K562 (cell line): ENCODE data around the gene TRMT112. TPM values are rescaled to one million over a fixed set of nuclear protein-coding genes. Genes with fewer than 3 reads are reported as not detected.

Source experiments
- ATAC-seq: fragments of 200-7000 bp; cut with Tn5 transposase; 3 replicates; pipeline ENCODE4 v1.9.1; 2020; ENCODE audit warnings: moderate library complexity
- BruUV-seq: library from RNA; stranded (reverse); fragments of 400-500 nt; replicated peaks from 2 replicates; lab custom pipeline; 2021; lab: Mats Ljungman, UMichigan
- CTCF ChIA-PET: fragments of 300-600 bp; formaldehyde crosslinking; extraction: SDS; loops from one replicate; lab custom pipeline; 2021; ENCODE audit warnings: low intra/inter-chr PET ratio; lab: Yijun Ruan, JAX
- POLR2A ChIA-PET: fragments of 300-600, 350-650 bp; sonication (Branson Sonifier 250); formaldehyde crosslinking; extraction: SDS; loops from one replicate; lab custom pipeline; 2021; ENCODE audit warnings: antibody characterized with exemption, inconsistent platforms; lab: Yijun Ruan, JAX
- DNase-seq, 4 experiments: peaks; one replicate each; pipeline versions ENCODE4 v3.0.0 to v3.0.0-alpha.2; 2011 to 2018; ENCODE audit warnings: low spot score in 3 of 4, mixed read lengths in 3 of 4; ENCODE audit errors: extremely low read depth in 1 of 4
- FAIRE-seq: peaks from 2 replicates; lab custom pipeline; 2011; peaks lifted over from hg19 to GRCh38; lab: Jason Lieb, UNC
- H2AFZ ChIP-seq: 2 replicates; pipeline ENCODE4 v1.6.0; 2011; ENCODE audit warnings: low read depth, low read length, control low read depth, inconsistent platforms
- H3K27ac ChIP-seq: fragments of 200-600 bp; 3 replicates; pipeline ENCODE4 v1.8.0; 2011; ENCODE audit warnings: low read depth, mild to moderate bottlenecking, control low read depth, inconsistent platforms, low read length, moderate library complexity, mixed read lengths; ENCODE audit errors: extremely low read depth
- H3K27me3 ChIP-seq, 2 experiments: fragments of 300-600 bp in 1 of 2; 2 replicates in 1 of 2; 3 replicates in 1 of 2; pipeline versions ENCODE4 v1.6.0 to v1.8.0; 2011; ENCODE audit warnings: inconsistent platforms in 2 of 2, low read length in 2 of 2, mild to moderate bottlenecking in 1 of 2, mixed read lengths in 1 of 2, moderate library complexity in 1 of 2; ENCODE audit not compliant: control insufficient read depth in 2 of 2, insufficient read depth in 2 of 2
- H3K36me3 ChIP-seq: fragments of 300-600 bp; 3 replicates; pipeline ENCODE4 v1.8.0; 2011; ENCODE audit warnings: mild to moderate bottlenecking, low read length, inconsistent platforms; ENCODE audit not compliant: control insufficient read depth, insufficient read depth
- H3K4me1 ChIP-seq, 2 experiments: fragments of 200-600 bp in 1 of 2; replicated peaks in 1 of 2; 2 replicates in 1 of 2; 3 replicates in 1 of 2; pipeline versions ENCODE4 v1.5.1 to v1.8.0; 2011; ENCODE audit warnings: inconsistent platforms in 2 of 2, low read length in 2 of 2, mild to moderate bottlenecking in 1 of 2, mixed read lengths in 1 of 2, moderate library complexity in 1 of 2; ENCODE audit not compliant: control insufficient read depth in 2 of 2, insufficient read depth in 2 of 2
- H3K4me2 ChIP-seq: 2 replicates; pipeline ENCODE4 v1.6.1; 2011; ENCODE audit warnings: low read length, control low read depth, inconsistent platforms, mixed read lengths; ENCODE audit not compliant: insufficient read depth
- H3K4me3 ChIP-seq: fragments of 200-600 bp; sonication (generic), shearing (Covaris generic); 2 replicates; pipeline ENCODE4 v1.5.1; 2016; ENCODE audit warnings: control low read depth, inconsistent platforms
- H3K79me2 ChIP-seq: fragments of 200-600 bp; 3 replicates; pipeline ENCODE4 v1.8.0; 2011; ENCODE audit warnings: low read length, inconsistent platforms; ENCODE audit not compliant: control insufficient read depth, insufficient read depth
- H3K9ac ChIP-seq, 2 experiments: 2 replicates each; pipeline versions ENCODE4 v1.6.0 to v1.6.1; 2011; ENCODE audit warnings: low read depth in 2 of 2, low read length in 2 of 2, control low read depth in 1 of 2, inconsistent platforms in 1 of 2, mild to moderate bottlenecking in 1 of 2, mixed read lengths in 1 of 2; ENCODE audit not compliant: insufficient read depth in 1 of 2
- H3K9me1 ChIP-seq: one replicate; pipeline ENCODE4 v1.6.0; 2011; ENCODE audit warnings: inconsistent platforms, mild to moderate bottlenecking, low read length, moderate library complexity; ENCODE audit not compliant: control insufficient read depth, insufficient read depth
- H3K9me3 ChIP-seq: replicated peaks from 2 replicates; pipeline ENCODE4 v1.5.1; 2011; ENCODE audit warnings: low read depth, low read length, inconsistent platforms; ENCODE audit not compliant: control insufficient read depth, insufficient read depth
- H4K20me1 ChIP-seq: replicated peaks from 2 replicates; pipeline ENCODE4 v1.6.1; 2011; ENCODE audit warnings: low read length, inconsistent platforms, mixed read lengths; ENCODE audit not compliant: control insufficient read depth, insufficient read depth
- BRF1 ChIP-seq: IDR thresholded peaks from 3 replicates; pipeline ENCODE4 v1.6.1; 2011; ENCODE audit warnings: borderline replicate concordance, mild to moderate bottlenecking; ENCODE audit not compliant: insufficient read length; ENCODE audit errors: extremely low read depth
- MAZ ChIP-seq, 2 experiments: fragments of 450-650 bp in 1 of 2; sonication (generic) in 1 of 2; formaldehyde crosslinking; IDR thresholded peaks in 1 of 2; conservative IDR thresholded peaks in 1 of 2; 2 replicates each; pipeline versions ENCODE4 v1.4.0 to v1.5.0; 2020; ENCODE audit warnings: mild to moderate bottlenecking in 1 of 2, missing genetic modification reagents in 1 of 2
- MTF1 ChIP-seq: fragments of 250-450 bp; sonication (Bioruptor Pico); IDR thresholded peaks from 2 replicates; pipeline ENCODE4 v1.9.0; 2021; ENCODE audit warnings: moderate library complexity, mild to moderate bottlenecking, inconsistent platforms, borderline replicate concordance
- NEUROD1 ChIP-seq: fragments of 150-350 bp; IDR thresholded peaks from 2 replicates; pipeline ENCODE4 v1.6.1; 2014; ENCODE audit warnings: borderline replicate concordance, low read length, low read depth; ENCODE audit not compliant: partially characterized antibody
- U2AF1 ChIP-seq: fragments of 200-400 bp; formaldehyde crosslinking; optimal IDR thresholded peaks from 2 replicates; pipeline ENCODE3; 2017; ENCODE audit warnings: mild to moderate bottlenecking, low read depth, low read length, moderate library complexity
- ZNF561 ChIP-seq: fragments of 450-650 bp; formaldehyde crosslinking; conservative IDR thresholded peaks from 2 replicates; pipeline ENCODE4 v1.4.0; 2020; ENCODE audit warnings: mild to moderate bottlenecking, moderate library complexity
- WGBS: fragments of 100-300 bp; shearing (Covaris generic); methylation state at CpG from one replicate; pipeline ENCODE4 v1.1.6; 2016; ENCODE audit warnings: low coverage, mixed read lengths; ENCODE audit not compliant: insufficient coverage; ENCODE audit errors: missing lambda C conversion rate; 5-methylcytosine and 5-hydroxymethylcytosine counted together
- in situ Hi-C: fragments of 300-500 bp; cut with MboI; formaldehyde crosslinking; loops from 4 replicates; pipeline ENCODE4 v1.15.0; 2018; ENCODE audit warnings: inconsistent platforms, mixed read lengths
- intact Hi-C: fragments of 100-400 bp; cut with micrococcal nuclease; formaldehyde crosslinking; loops from 2 replicates; pipeline ENCODE4 v1.14.2; 2022
- polyA plus RNA-seq, 8 experiments: library from polyadenylated mRNA; depleted of rRNA in 4 of 8; stranded (reverse) in 5 of 8; unstranded in 3 of 8; fragments of >200 nt; fragmentation: Nextera tagmentation in 2 of 8; fragmentation: Illumina TruSeq in 1 of 8; extraction: Ambion mirVana in 2 of 8; extraction: Trizol in 1 of 8; gene quantifications; 2 replicates each; pipeline versions ENCODE4 v1.2.1 to v1.2.3, GENCODE V29; 2011 to 2014; ENCODE audit warnings: inconsistent platforms in 1 of 8, missing spikeins in 1 of 8
- total RNA-seq, 7 experiments: library from RNA; depleted of rRNA in 6 of 7; stranded (reverse); fragments of >200 nt in 6 of 7; fragmentation: Illumina TruSeq in 2 of 7; extraction: Trizol in 2 of 7; gene quantifications; 2 replicates each; pipeline versions ENCODE4 v1.2.1 to v1.2.3, GENCODE V29; 2011 to 2021; ENCODE audit warnings: low replicate concordance in 1 of 7
- TF ChIP-seq, protein P1 (sequence below): fragments of 450-650 bp; IDR thresholded peaks from 2 replicates; pipeline ENCODE4 v1.6.1; 2018; ENCODE audit warnings: mild to moderate bottlenecking, low read depth; ENCODE audit not compliant: partially characterized antibody
- TF ChIP-seq, protein P2 (sequence below): fragments of 450-650 bp; formaldehyde crosslinking; IDR thresholded peaks from 2 replicates; pipeline ENCODE4 v1.4.0; 2020; ENCODE audit warnings: mild to moderate bottlenecking, moderate library complexity
- TF ChIP-seq, protein P3 (sequence below): fragments of 450-650 bp; formaldehyde crosslinking; IDR thresholded peaks from 2 replicates; pipeline ENCODE4 v1.4.0; 2022; ENCODE audit warnings: missing genetic modification characterization
- TF ChIP-seq, protein P4 (sequence below): sonication (generic); formaldehyde crosslinking; IDR thresholded peaks from 2 replicates; pipeline ENCODE4 v1.8.0; 2022; ENCODE audit warnings: missing genetic modification reagents, mild to moderate bottlenecking, borderline replicate concordance

Gene TRMT112
- total and polyA plus RNA-seq, 9 of the 15 experiments (the other 6 are each of a cell fraction or from before 2014, with no cell fraction given) = 162 to 444 (median 300) TPM

DNA sequence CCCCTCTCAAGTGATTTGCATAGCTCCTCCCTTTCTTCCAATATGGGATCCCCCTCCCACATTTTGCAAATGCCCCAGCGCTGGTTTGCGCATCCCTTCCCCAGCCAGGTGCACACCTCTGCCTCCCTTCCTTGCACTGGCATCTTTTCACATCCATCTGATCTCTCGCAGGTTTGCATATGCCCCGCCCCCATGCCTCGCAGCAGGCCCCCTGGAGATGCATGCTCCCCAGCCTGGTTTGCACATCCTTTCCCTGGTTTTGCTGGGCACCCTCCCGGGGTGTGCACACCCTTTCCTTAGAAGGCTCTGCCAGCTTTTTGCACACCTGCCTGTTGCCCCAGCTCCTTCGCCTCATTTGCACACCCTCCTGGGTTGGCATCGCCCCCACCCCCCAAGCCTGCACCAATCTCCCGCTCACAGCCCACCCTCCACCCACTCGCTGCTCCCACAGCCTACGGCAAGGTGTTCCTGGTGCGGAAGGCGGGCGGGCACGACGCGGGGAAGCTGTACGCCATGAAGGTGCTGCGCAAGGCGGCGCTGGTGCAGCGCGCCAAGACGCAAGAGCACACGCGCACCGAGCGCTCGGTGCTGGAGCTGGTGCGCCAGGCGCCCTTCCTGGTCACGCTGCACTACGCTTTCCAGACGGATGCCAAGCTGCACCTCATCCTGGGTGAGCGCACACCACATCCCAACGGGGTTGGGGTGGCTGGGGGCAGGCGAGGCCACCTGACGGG lies 42.5 kb upstream of the TRMT112 start (continued):
- TF ChIP-seq NEUROD1 (no peak), ZNF561 (CRISPR knock-in tag) (no peak)
- TF ChIP-seq, protein P1, sequence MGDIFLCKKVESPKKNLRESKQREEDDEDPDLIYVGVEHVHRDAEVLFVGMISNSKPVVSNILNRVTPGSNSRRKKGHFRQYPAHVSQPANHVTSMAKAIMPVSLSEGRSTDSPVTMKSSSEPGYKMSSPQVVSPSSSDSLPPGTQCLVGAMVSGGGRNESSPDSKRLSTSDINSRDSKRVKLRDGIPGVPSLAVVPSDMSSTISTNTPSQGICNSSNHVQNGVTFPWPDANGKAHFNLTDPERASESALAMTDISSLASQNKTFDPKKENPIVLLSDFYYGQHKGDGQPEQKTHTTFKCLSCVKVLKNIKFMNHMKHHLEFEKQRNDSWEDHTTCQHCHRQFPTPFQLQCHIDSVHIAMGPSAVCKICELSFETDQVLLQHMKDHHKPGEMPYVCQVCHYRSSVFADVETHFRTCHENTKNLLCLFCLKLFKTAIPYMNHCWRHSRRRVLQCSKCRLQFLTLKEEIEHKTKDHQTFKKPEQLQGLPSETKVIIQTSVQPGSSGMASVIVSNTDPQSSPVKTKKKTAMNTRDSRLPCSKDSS = no peak

DNA sequence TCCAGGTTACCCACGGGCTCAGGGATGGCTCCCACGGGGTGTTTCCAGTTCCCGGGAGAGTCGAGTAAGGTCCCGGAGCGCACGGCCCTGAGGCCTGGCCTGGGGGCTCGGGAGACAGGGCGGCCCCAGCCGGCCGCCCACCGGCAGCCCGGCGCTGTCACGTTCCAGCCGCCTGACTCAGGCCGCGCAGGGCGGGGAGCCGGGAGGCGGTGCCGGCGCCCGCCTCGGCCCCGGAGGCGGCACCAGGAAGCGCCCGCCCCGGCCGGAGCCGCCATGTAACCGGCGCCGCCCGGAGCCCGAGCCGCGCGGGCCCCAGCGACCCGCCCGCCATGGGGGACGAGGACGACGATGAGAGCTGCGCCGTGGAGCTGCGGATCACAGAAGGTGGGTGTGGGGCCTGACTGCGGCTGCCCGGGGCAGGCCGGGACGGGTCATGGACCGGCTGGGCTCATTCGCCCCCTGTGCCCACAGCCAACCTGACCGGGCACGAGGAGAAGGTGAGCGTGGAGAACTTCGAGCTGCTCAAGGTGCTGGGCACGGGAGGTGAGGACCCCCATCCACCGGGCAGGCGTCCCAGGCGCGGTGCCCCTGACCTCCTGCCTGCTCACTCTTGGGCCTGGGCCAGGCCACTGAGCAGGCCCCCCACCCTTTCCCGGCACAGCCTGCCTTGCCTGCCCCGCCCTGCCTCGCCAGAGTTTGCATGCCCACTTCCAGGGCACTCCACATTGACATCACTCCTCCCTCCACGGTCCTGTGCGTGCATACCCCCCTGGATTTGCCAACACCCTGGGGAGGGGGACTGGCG lies 41.8 kb upstream of the TRMT112 start, which contains the start of gene RPS6KA4:
Gene RPS6KA4 (plus strand): TSS at position 256 of the 805 bp plus-strand sequence. CDS start 74 bp downstream, at position 330.
- in situ Hi-C loops (loop anchor here (5.0 kb wide), 1 partner anchor 298 kb away; no protein-coding TSS in a partner anchor), intact Hi-C loops (loop anchor here (5.0 kb wide), 7 partner anchors 48 to 288 kb away; partner anchors contain the start of genes FERMT3 and STIP1)
- Histone ChIP-seq H3K36me3 (peaks cover 40% of the 10 kb centered on the region; the same call in 2 of the 3 replicates), H2AFZ (peak within 1 kb of the TSS; percentile 95), H3K79me2 (peaks cover 24% of the 10 kb centered on the region), H3K9me1 (peaks cover 3% of the 10 kb centered on the region), H3K9ac (peak within 1 kb of the TSS; percentile 88 to 97), H3K4me2 (peak within 1 kb of the TSS; percentile 94), H3K27me3 (no peaks in the 10 kb centered on the region), H3K9me3 (no peaks in the 10 kb centered on the region), H3K4me3 (peak within 1 kb of the TSS; percentile 81), H3K4me1 (peaks cover 34 to 62% of the 10 kb centered on the region in 2 experiments), H3K27ac (peak within 1 kb of the TSS; percentile 91), H4K20me1 (no peaks in the 10 kb centered on the region)
- TSS peak; percentile 33 for BruUV-seq
- WGBS = 1% methylated on average over 41 of the region's 70 CpGs
- peak; percentile 80 to 92 (median 90) for DNase-seq
- ChIA-PET POLR2A (interaction anchor here (0.6 to 1.3 kb wide), 4 partner anchors 8 to 294 kb away, joined by 3 to 5 read pairs (median 4); no protein-coding TSS in a partner anchor), CTCF (no interaction called here)
- no peak for FAIRE-seq
- peak; percentile 85 for ATAC-seq
- TF ChIP-seq BRF1 = no peak
- peak; percentile 49 to 67; a peak in 3 of 4 replicates for TF ChIP-seq MAZ (CRISPR knock-in tag; conservative IDR thresholded peaks at IDR 0.05 in 1 of 2, IDR thresholded peaks at IDR 0.05 in 1 of 2)
- TF ChIP-seq, protein P2, sequence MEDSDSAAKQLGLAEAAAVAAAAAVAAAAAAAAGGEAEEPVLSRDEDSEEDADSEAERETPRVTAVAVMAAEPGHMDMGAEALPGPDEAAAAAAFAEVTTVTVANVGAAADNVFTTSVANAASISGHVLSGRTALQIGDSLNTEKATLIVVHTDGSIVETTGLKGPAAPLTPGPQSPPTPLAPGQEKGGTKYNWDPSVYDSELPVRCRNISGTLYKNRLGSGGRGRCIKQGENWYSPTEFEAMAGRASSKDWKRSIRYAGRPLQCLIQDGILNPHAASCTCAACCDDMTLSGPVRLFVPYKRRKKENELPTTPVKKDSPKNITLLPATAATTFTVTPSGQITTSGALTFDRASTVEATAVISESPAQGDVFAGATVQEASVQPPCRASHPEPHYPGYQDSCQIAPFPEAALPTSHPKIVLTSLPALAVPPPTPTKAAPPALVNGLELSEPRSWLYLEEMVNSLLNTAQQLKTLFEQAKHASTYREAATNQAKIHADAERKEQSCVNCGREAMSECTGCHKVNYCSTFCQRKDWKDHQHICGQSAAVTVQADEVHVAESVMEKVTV (CRISPR knock-in tag) = no peak
- TF ChIP-seq, protein P3, sequence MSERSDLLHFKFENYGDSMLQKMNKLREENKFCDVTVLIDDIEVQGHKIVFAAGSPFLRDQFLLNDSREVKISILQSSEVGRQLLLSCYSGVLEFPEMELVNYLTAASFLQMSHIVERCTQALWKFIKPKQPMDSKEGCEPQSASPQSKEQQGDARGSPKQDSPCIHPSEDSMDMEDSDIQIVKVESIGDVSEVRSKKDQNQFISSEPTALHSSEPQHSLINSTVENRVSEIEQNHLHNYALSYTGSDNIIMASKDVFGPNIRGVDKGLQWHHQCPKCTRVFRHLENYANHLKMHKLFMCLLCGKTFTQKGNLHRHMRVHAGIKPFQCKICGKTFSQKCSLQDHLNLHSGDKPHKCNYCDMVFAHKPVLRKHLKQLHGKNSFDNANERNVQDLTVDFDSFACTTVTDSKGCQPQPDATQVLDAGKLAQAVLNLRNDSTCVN (CRISPR knock-in tag) = no peak
- TF ChIP-seq, protein P4, sequence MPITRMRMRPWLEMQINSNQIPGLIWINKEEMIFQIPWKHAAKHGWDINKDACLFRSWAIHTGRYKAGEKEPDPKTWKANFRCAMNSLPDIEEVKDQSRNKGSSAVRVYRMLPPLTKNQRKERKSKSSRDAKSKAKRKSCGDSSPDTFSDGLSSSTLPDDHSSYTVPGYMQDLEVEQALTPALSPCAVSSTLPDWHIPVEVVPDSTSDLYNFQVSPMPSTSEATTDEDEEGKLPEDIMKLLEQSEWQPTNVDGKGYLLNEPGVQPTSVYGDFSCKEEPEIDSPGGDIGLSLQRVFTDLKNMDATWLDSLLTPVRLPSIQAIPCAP (CRISPR knock-in tag) = no peak
- no peak for TF ChIP-seq U2AF1
- TF ChIP-seq MTF1 (CRISPR knock-in tag) = no peak
